H1 (cell line): Measurements from ENCODE around the gene SLC17A5. TPM values are rescaled to one million over a fixed set of nuclear protein-coding genes. Genes with fewer than 3 reads are reported as not detected.

Source experiments
- polyA plus RNA-seq, 7 experiments: library from polyadenylated mRNA; depleted of rRNA in 3 of 7; stranded (reverse) in 5 of 7; unstranded in 2 of 7; fragments of >200 nt in 5 of 7; fragments of 200-250 nt in 2 of 7; gene quantifications; 1 replicate in 5 of 7; 2 replicates in 1 of 7; 4 replicates in 1 of 7; pipeline versions ENCODE4 v1.2.1 to v1.2.3, GENCODE V29; 2011 to 2013; ENCODE audit warnings: missing spikeins in 2 of 7, mixed read lengths in 2 of 7
- small RNA-seq: library from polyadenylated mRNA; stranded (forward); fragments of <200 nt; extraction: miRNeasy Mini kit (QIAGEN cat#:217004); gene quantifications from one replicate; pipeline ENCODE3, GENCODE V24; 2013; ENCODE audit not compliant: insufficient read depth
- total RNA-seq: library from RNA; stranded (reverse); fragmentation: NEBNext Ultra II Directional; extraction: Animal tissue kit (Norgen Biotek cat#: 25700); gene quantifications from 2 replicates; pipeline ENCODE4 v1.2.1, GENCODE V29; 2021

The SLC17A5 gene
- total and polyA plus RNA-seq, 2 of the 8 experiments (the other 6 are each of a cell fraction or from before 2014, with no cell fraction given), result 11.0 to 11.9 TPM

Small RNAs within 50 kb of the gene (small RNA-seq; reads per million reads assigned to genes)
- not detected for gene RPS27P15

Other genes starting within 250 kb of the SLC17A5 start
- 6.3 and 6.7 TPM in 2 replicates for gene CGAS, start 201.7 kb downstream of the SLC17A5 start, total RNA-seq
- gene CGAS, start 201.7 kb downstream of the SLC17A5 start, polyA plus RNA-seq (2011; rRNA removed), result 1.9 and 2.1 TPM in 2 replicates
- gene MTO1, start 192.3 kb downstream of the SLC17A5 start, total RNA-seq, result 29.3 and 31.6 TPM in 2 replicates
- gene MTO1, start 192.3 kb downstream of the SLC17A5 start, polyA plus RNA-seq (2011; rRNA removed), result 17.4 and 20.9 TPM in 2 replicates
- 13,468 and 13,823 TPM in 2 replicates for gene EEF1A1, start 133.0 kb downstream of the SLC17A5 start, total RNA-seq
- gene EEF1A1, start 133.0 kb downstream of the SLC17A5 start, polyA plus RNA-seq (2011; rRNA removed), result 10,552 and 13,927 TPM in 2 replicates
- gene CD109, start 42.2 kb upstream of the SLC17A5 start, total RNA-seq, result 4.9 and 5.3 TPM in 2 replicates
- 0.94 and 1.4 TPM in 2 replicates for gene CD109, start 42.2 kb upstream of the SLC17A5 start, polyA plus RNA-seq (2011; rRNA removed)